Measurements from ENCODE around the gene RPLP2. TPM values are rescaled to one million over a fixed set of nuclear protein-coding genes. Genes with fewer than 3 reads are reported as not detected.
A peak's percentile ranks its signal among the peaks of the same experiment; 100 is the strongest.

The RPLP2 gene
- total and polyA plus RNA-seq, 2 of the 4 experiments (the other 2 are of a cell fraction), result 59.9 to 1,897 TPM

DNA sequence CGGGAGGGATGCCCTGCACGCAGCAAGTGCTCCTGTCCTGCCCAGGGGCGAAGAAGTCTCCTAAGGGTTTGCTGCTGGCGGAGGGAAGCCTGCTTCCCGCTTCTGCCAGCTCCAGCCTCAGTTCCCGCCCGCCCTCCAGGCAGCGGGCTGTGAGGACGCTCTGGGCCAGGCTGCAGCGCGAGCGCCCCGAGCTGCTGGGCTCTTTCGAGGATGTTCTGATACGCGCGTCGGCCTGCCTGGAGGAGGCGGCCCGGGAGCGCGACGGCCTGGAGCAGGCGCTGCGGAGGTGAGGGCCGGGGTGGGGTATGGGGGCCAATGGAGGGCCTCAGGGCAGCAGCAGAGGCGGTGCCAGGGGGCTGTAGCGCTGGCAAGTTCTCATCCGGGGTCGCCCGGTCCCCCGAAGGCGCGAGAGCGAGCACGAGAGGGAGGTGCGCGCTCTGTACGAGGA is 20.1 kb downstream of the RPLP2 start:
- Histone ChIP-seq H3K79me1 (ENCODE audit: low read depth in 1 of 2, low read length in 2 of 2) (peaks cover 5 to 24% of the 10 kb centered on the region in 2 experiments), H3K4me2 (ENCODE audit: low read depth, low read length) (peak overlapping the region; percentile 51), H2BK15ac (ENCODE audit: low read depth, low read length) (no peak overlapping the region), H3K4ac (ENCODE audit: low read depth, low read length) (no peak overlapping the region), H3K56ac (ENCODE audit: extremely low read depth, insufficient read depth, low read length) (no peak overlapping the region), H3K18ac (ENCODE audit: low read depth, low read length) (no peak overlapping the region), H3K9me3 (ENCODE audit: control insufficient read depth, insufficient read depth, low read length) (no peaks in the 10 kb centered on the region), H4K91ac (ENCODE audit: insufficient read depth, low read depth, low read length) (no peak overlapping the region; the same call in 1 of the 2 replicates), H3K4me3 (ENCODE audit: insufficient read depth, low read depth, low read length) (no peak overlapping the region), H3K27ac (ENCODE audit: insufficient read depth, low read length) (no peak overlapping the region; the same call in 1 of the 2 replicates), H4K5ac (ENCODE audit: low read depth, low read length) (no peak overlapping the region), H3K4me1 (ENCODE audit: control insufficient read depth, insufficient read depth, low read length) (peaks cover 34% of the 10 kb centered on the region), H3K9ac (ENCODE audit: low read depth, low read length) (no peak overlapping the region), H2BK20ac (ENCODE audit: low read depth, low read length) (no peak overlapping the region), H3K27me3 (ENCODE audit: control insufficient read depth, insufficient read depth, low read length) (peaks cover 6% of the 10 kb centered on the region; the same call in 1 of the 2 replicates), H2BK5ac (ENCODE audit: low read depth, low read length, poor library complexity, severe bottlenecking) (no peak overlapping the region), H2AFZ (replicated peaks; ENCODE audit: low read length, poor library complexity) (peak overlapping the region; percentile 90), H3K36me3 (ENCODE audit: control insufficient read depth, insufficient read depth, low read length) (peaks cover 9% of the 10 kb centered on the region; the same call in 1 of the 2 replicates), H2BK120ac (ENCODE audit: low read depth, low read length) (no peak overlapping the region), H3K9me1 (ENCODE audit: insufficient read depth, low read length) (peaks cover 10% of the 10 kb centered on the region; the same call in 1 of the 2 replicates), H4K20me1 (ENCODE audit: insufficient read depth, low read length) (peaks cover 38% of the 10 kb centered on the region), H4K8ac (ENCODE audit: low read depth in 2 of 2, low read length in 2 of 2) (no peak overlapping the region), H2AK5ac (ENCODE audit: low read depth, low read length) (0 out of 2 replicates have a peak overlapping the region, but pooled peaks have one; percentile 52), H3K14ac (replicated peaks; ENCODE audit: low read depth, low read length) (no peak overlapping the region), H3K23ac (ENCODE audit: low read depth, low read length) (no peak overlapping the region), H2AK9ac (replicated peaks; ENCODE audit: low read depth, low read length, poor library complexity) (peak overlapping the region; percentile 61)
- intact Hi-C loops (cut with micrococcal nuclease), result no loop called here
- no TSS peak for BruUV-seq (replicated peaks)
- ATAC-seq (ENCODE audit: low read depth) (no peak), DNase-seq (no peak)
- CTCF ChIA-PET, result no interaction called here
- TF ChIP-seq BHLHE40 (IDR thresholded peaks at IDR 0.05; ENCODE audit: low read depth, low read length), result no peak
- TF ChIP-seq MAFK (IDR thresholded peaks at IDR 0.05; ENCODE audit: low read depth, low read length), result no peak
- TF ChIP-seq FOS (IDR thresholded peaks at IDR 0.05; ENCODE audit: low read depth, low read length), result no peak
- 6% methylated on average over 12 of the region's 39 CpGs; no CpG with 5 or more reads in 1 of the 2 experiments for WGBS, 2 experiments (ENCODE audit: extremely low coverage in 2 of 2, insufficient read length in 1 of 2)
- POLR2A ChIA-PET (ENCODE audit: unreplicated experiment), result no interaction called here
- dilution Hi-C loops (cut with HindIII; ENCODE audit: low sequenced_read_pairs, unreplicated experiment), result no loop called here
- in situ Hi-C loops (cut with MboI; ENCODE audit: low sequenced_read_pairs), result no loop called here
